Measurements from ENCODE around the gene NRARP.

GRCh38 chr9:137323531-137324331 lies 21.7 kb upstream of the NRARP start:
- no peak for TF ChIP-seq HMGXB4 (CRISPR knock-in tag; IDR thresholded peaks at IDR 0.05)
- no peak for TF ChIP-seq SP1 (CRISPR knock-in tag; conservative IDR thresholded peaks at IDR 0.05)
- no peak for TF ChIP-seq ETV6 (CRISPR knock-in tag; IDR thresholded peaks at IDR 0.05)
- no peak for TF ChIP-seq CTCF (IDR thresholded peaks at IDR 0.05)
- no peak for TF ChIP-seq IRF1 (CRISPR knock-in tag; IDR thresholded peaks at IDR 0.05)
- no peak for TF ChIP-seq ZNF138 (CRISPR knock-in tag; conservative IDR thresholded peaks at IDR 0.05)
- no peak for TF ChIP-seq NR1H2 (CRISPR knock-in tag; IDR thresholded peaks at IDR 0.05)
- no peak for TF ChIP-seq ZMAT4 (CRISPR knock-in tag; IDR thresholded peaks at IDR 0.05)
- no peak for TF ChIP-seq STAT6 (CRISPR knock-in tag; conservative IDR thresholded peaks at IDR 0.05; ENCODE audit: low read depth)
- no peak for TF ChIP-seq ZBTB21 (CRISPR knock-in tag; IDR thresholded peaks at IDR 0.05; ENCODE audit: borderline replicate concordance)
- TF ChIP-seq ESRRA (CRISPR knock-in tag; IDR thresholded peaks at IDR 0.05; ENCODE audit: borderline replicate concordance), result no peak

Data from WTC11 (cell line).